ENCODE data around the gene AZI2.
A peak's percentile ranks its signal among the peaks of the same experiment; 100 is the strongest.

The AZI2 gene

GRCh38 chr3:28348629-28349468 lies at the start of gene AZI2, which contains the start of gene ZCWPW2:
AZI2 (minus strand) TSS chr3:28348824; CDS start chr3:28340617, 8,207 bp downstream.
ZCWPW2 (plus strand) TSS chr3:28348721; CDS start chr3:28413069, 64,348 bp downstream.
- H3K9ac ChIP-seq (ENCODE audit: low read length) = peak within 1 kb of the TSS; percentile 89
- no peaks in the 10 kb centered on the region for H3K27me3 ChIP-seq (ENCODE audit: control insufficient read depth, insufficient read depth, low read length)
- peak within 1 kb of the TSS; percentile 96 for H3K4me3 ChIP-seq (ENCODE audit: low read length)
- H3K27ac ChIP-seq (ENCODE audit: low read depth, low read length) = peak within 1 kb of the TSS; percentile 99
- H3K36me3 ChIP-seq (ENCODE audit: control insufficient read depth, insufficient read depth, low read length) = peaks cover 3% of the 10 kb centered on the region
- peaks cover 11% of the 10 kb centered on the region for H3K4me1 ChIP-seq (ENCODE audit: control insufficient read depth, insufficient read depth, low read length)

DNA sequence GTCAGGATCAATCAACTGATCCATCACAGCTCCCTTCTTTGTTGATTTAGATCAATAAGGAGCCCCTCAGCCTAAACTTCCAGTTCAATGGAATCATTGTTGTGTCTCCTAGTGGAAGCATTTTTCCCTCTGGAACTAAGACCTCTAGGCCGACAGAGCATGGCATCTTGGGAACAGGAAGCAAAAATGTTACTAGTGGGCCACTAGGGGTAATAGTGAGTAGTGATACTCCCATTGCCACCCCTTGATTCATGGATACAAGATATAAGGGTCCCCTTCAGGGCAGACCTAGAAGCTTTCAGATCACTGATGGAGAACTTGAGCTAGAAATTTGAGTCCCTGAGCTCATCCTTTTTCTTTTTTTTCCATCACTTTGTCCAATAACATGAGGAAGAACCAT lies 40.4 kb upstream of the AZI2 start:
- H3K27me3 ChIP-seq (ENCODE audit: control insufficient read depth, insufficient read depth, low read length) = no peaks in the 10 kb centered on the region
- H3K27ac ChIP-seq (ENCODE audit: low read depth, low read length) = no peak overlapping the region
- no peaks in the 10 kb centered on the region for H3K36me3 ChIP-seq (ENCODE audit: control insufficient read depth, insufficient read depth, low read length)
- H3K4me1 ChIP-seq (ENCODE audit: control insufficient read depth, insufficient read depth, low read length) = no peaks in the 10 kb centered on the region
- no peak overlapping the region for H3K9ac ChIP-seq (ENCODE audit: low read length)
- H3K4me3 ChIP-seq (ENCODE audit: low read length) = no peak overlapping the region

GRCh38 chr3:28386049-28386448 lies 37.4 kb upstream of the AZI2 start:
- H3K4me1 ChIP-seq (ENCODE audit: control insufficient read depth, insufficient read depth, low read length) = no peaks in the 10 kb centered on the region
- H3K4me3 ChIP-seq (ENCODE audit: low read length) = no peak overlapping the region
- H3K9ac ChIP-seq (ENCODE audit: low read length) = no peak overlapping the region
- H3K27ac ChIP-seq (ENCODE audit: low read depth, low read length) = no peak overlapping the region
- no peaks in the 10 kb centered on the region for H3K36me3 ChIP-seq (ENCODE audit: control insufficient read depth, insufficient read depth, low read length)
- H3K27me3 ChIP-seq (ENCODE audit: control insufficient read depth, insufficient read depth, low read length) = no peaks in the 10 kb centered on the region

- no peak overlapping the region for H3K27ac ChIP-seq (ENCODE audit: low read depth, low read length)
- no peaks in the 10 kb centered on the region for H3K27me3 ChIP-seq (ENCODE audit: control insufficient read depth, insufficient read depth, low read length)
- H3K9ac ChIP-seq (ENCODE audit: low read length) = no peak overlapping the region
Observed at GRCh38 chr3:28376424-28376823, 27.8 kb upstream of the AZI2 start.

DNA sequence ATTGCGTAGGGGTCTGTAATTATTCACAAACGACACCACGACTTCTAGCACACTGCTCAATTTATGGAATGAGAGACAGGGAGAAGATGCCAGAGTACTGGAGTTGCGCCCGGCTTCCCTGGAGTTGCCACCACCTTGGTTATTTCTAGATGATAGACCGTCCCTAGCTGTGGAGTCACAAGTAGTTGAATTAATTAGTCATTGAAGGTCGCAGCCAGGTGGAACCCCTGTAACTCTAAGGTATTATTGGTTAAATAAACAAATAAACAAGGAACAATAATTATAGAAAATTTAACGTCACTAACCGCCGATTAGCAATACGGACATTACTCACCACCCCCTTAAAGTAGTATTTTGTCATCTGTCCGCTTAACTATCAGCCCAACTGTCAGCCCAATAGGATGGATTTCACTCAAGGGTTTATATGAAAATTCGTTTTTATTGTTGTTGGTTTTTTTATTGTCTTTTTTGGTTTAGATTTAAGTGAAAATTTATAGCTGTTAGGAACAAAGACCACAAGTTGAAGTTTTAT lies 911 bp upstream of the AZI2 start:
- H3K27me3 ChIP-seq (ENCODE audit: control insufficient read depth, insufficient read depth, low read length) = no peaks in the 10 kb centered on the region
- peaks cover 4% of the 10 kb centered on the region for H3K36me3 ChIP-seq (ENCODE audit: control insufficient read depth, insufficient read depth, low read length)
- H3K4me3 ChIP-seq (ENCODE audit: low read length) = peak overlapping the region; percentile 96
- H3K27ac ChIP-seq (ENCODE audit: low read depth, low read length) = peak overlapping the region; percentile 99
- peak overlapping the region; percentile 89 for H3K9ac ChIP-seq (ENCODE audit: low read length)
- peaks cover 11% of the 10 kb centered on the region for H3K4me1 ChIP-seq (ENCODE audit: control insufficient read depth, insufficient read depth, low read length)

More at GRCh38 chr3:28376424-28376823, 27.8 kb upstream of the AZI2 start:
- Histone ChIP-seq H3K4me1 (ENCODE audit: control insufficient read depth, insufficient read depth, low read length) (no peaks in the 10 kb centered on the region), H3K4me3 (ENCODE audit: low read length) (no peak overlapping the region), H3K36me3 (ENCODE audit: control insufficient read depth, insufficient read depth, low read length) (no peaks in the 10 kb centered on the region)

- H3K4me1 ChIP-seq (ENCODE audit: control insufficient read depth, insufficient read depth, low read length) = peaks cover 11% of the 10 kb centered on the region
- H3K9ac ChIP-seq (ENCODE audit: low read length) = peak overlapping the region; percentile 71
Observed at GRCh38 chr3:28348265-28348628, 377 bp downstream of the AZI2 start.

GRCh38 chr3:28347374-28348264 lies 1.0 kb downstream of the AZI2 start:
- Histone ChIP-seq H3K36me3 (ENCODE audit: control insufficient read depth, insufficient read depth, low read length) (no peaks in the 10 kb centered on the region), H3K9ac (ENCODE audit: low read length) (peak overlapping the region; percentile 71), H3K4me1 (ENCODE audit: control insufficient read depth, insufficient read depth, low read length) (peaks cover 11% of the 10 kb centered on the region), H3K27ac (ENCODE audit: low read depth, low read length) (peak overlapping the region; percentile 99), H3K27me3 (ENCODE audit: control insufficient read depth, insufficient read depth, low read length) (no peaks in the 10 kb centered on the region), H3K4me3 (ENCODE audit: low read length) (peak overlapping the region; percentile 96)

More at GRCh38 chr3:28348265-28348628, 377 bp downstream of the AZI2 start:
- no peaks in the 10 kb centered on the region for H3K27me3 ChIP-seq (ENCODE audit: control insufficient read depth, insufficient read depth, low read length)
- no peaks in the 10 kb centered on the region for H3K36me3 ChIP-seq (ENCODE audit: control insufficient read depth, insufficient read depth, low read length)
- peak overlapping the region; percentile 96 for H3K4me3 ChIP-seq (ENCODE audit: low read length)
- H3K27ac ChIP-seq (ENCODE audit: low read depth, low read length) = peak overlapping the region; percentile 99

- Histone ChIP-seq H3K9ac (ENCODE audit: low read length) (no peak overlapping the region), H3K27me3 (ENCODE audit: control insufficient read depth, insufficient read depth, low read length) (no peaks in the 10 kb centered on the region), H3K4me1 (ENCODE audit: control insufficient read depth, insufficient read depth, low read length) (peaks cover 16% of the 10 kb centered on the region), H3K4me3 (ENCODE audit: low read length) (no peak overlapping the region), H3K36me3 (ENCODE audit: control insufficient read depth, insufficient read depth, low read length) (no peaks in the 10 kb centered on the region), H3K27ac (ENCODE audit: low read depth, low read length) (no peak overlapping the region)
Observed at GRCh38 chr3:28345690-28346089, 2.9 kb downstream of the AZI2 start.

GRCh38 chr3:28343144-28343543 lies 5.5 kb downstream of the AZI2 start:
- Histone ChIP-seq H3K9ac (ENCODE audit: low read length) (no peak overlapping the region), H3K4me1 (ENCODE audit: control insufficient read depth, insufficient read depth, low read length) (peaks cover 16% of the 10 kb centered on the region), H3K36me3 (ENCODE audit: control insufficient read depth, insufficient read depth, low read length) (no peaks in the 10 kb centered on the region), H3K27ac (ENCODE audit: low read depth, low read length) (no peak overlapping the region), H3K27me3 (ENCODE audit: control insufficient read depth, insufficient read depth, low read length) (no peaks in the 10 kb centered on the region), H3K4me3 (ENCODE audit: low read length) (no peak overlapping the region)

GRCh38 chr3:28337230-28337629 lies 11.4 kb downstream of the AZI2 start:
- Histone ChIP-seq H3K9ac (ENCODE audit: low read length) (no peak overlapping the region), H3K27me3 (ENCODE audit: control insufficient read depth, insufficient read depth, low read length) (no peaks in the 10 kb centered on the region), H3K4me1 (ENCODE audit: control insufficient read depth, insufficient read depth, low read length) (peaks cover 3% of the 10 kb centered on the region), H3K36me3 (ENCODE audit: control insufficient read depth, insufficient read depth, low read length) (no peaks in the 10 kb centered on the region), H3K27ac (ENCODE audit: low read depth, low read length) (no peak overlapping the region), H3K4me3 (ENCODE audit: low read length) (no peak overlapping the region)

DNA sequence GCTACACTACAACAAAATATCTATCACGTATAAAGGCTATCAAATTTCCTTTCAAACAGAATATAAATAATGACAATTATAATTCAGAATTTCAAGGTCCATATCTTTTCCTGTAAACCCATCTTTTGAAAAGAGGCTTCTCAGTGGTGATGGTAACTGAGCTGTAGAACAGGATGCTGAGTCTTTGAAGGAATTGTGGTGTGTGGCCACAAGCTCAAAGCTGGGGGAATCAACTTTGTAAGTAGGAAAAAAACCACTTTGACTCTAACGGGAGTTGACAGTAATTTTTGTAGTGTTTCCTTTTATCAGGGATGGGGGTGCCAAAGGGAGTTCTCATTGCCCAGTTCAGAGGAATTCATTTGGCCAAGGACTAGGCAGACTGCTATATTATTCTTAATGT lies 13.4 kb downstream of the AZI2 start:
- no peaks in the 10 kb centered on the region for H3K4me1 ChIP-seq (ENCODE audit: control insufficient read depth, insufficient read depth, low read length)
- H3K9ac ChIP-seq (ENCODE audit: low read length) = no peak overlapping the region
- no peaks in the 10 kb centered on the region for H3K36me3 ChIP-seq (ENCODE audit: control insufficient read depth, insufficient read depth, low read length)
- H3K4me3 ChIP-seq (ENCODE audit: low read length) = no peak overlapping the region
- no peaks in the 10 kb centered on the region for H3K27me3 ChIP-seq (ENCODE audit: control insufficient read depth, insufficient read depth, low read length)
- H3K27ac ChIP-seq (ENCODE audit: low read depth, low read length) = no peak overlapping the region

DNA sequence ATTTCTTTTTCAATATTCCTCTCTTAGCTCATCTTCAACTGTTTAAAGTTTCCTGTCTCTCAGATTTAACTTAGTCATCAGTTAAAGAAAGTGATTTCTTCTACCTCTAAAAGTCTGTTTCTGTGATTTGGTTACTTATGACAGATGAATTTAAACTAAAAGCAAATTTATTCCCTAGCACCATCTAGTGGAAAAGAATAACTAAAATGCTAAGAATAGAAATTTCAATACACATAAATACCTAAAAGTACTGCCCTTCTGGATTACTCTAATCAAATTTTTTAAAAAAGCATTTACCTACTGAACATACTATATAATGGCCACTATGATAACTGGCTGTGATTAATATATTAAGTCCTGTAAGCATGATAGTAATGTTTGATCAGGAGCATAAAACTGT lies 14.1 kb downstream of the AZI2 start:
- Histone ChIP-seq H3K4me3 (ENCODE audit: low read length) (no peak overlapping the region), H3K36me3 (ENCODE audit: control insufficient read depth, insufficient read depth, low read length) (no peaks in the 10 kb centered on the region), H3K27ac (ENCODE audit: low read depth, low read length) (no peak overlapping the region), H3K27me3 (ENCODE audit: control insufficient read depth, insufficient read depth, low read length) (no peaks in the 10 kb centered on the region), H3K9ac (ENCODE audit: low read length) (no peak overlapping the region), H3K4me1 (ENCODE audit: control insufficient read depth, insufficient read depth, low read length) (no peaks in the 10 kb centered on the region)

All from rectal smooth muscle tissue (tissue), 1 donor.